Progenitor cell of endocrine pancreas (in vitro differentiated cells): ENCODE results near the gene BARHL1. TPM values are rescaled to one million over a fixed set of nuclear protein-coding genes. Genes with fewer than 3 reads are reported as not detected.

Experiments used
- DNase-seq: peaks from one replicate; pipeline ENCODE4 v3.0.0; 2021; ENCODE audit warnings: low spot score; ENCODE audit not compliant: unreplicated experiment
- H3K27ac Mint-ChIP-seq: 2 replicates; pipeline ENCODE4 v1.8.0; 2021; ENCODE audit warnings: mild to moderate bottlenecking, moderate library complexity, mixed read lengths
- H3K27me3 Mint-ChIP-seq: 2 replicates; pipeline ENCODE4 v1.8.0; 2021; ENCODE audit warnings: mixed read lengths
- H3K36me3 Mint-ChIP-seq: 2 replicates; pipeline ENCODE4 v1.8.0; 2022; ENCODE audit warnings: mixed read lengths; ENCODE audit not compliant: insufficient read depth
- H3K4me1 Mint-ChIP-seq: 2 replicates; pipeline ENCODE4 v1.8.0; 2021; ENCODE audit warnings: low read depth, mixed read lengths
- H3K4me3 Mint-ChIP-seq: 2 replicates; pipeline ENCODE4 v1.8.0; 2021; ENCODE audit warnings: low read depth, mild to moderate bottlenecking, moderate library complexity, mixed read lengths
- H3K9me3 Mint-ChIP-seq: 2 replicates; pipeline ENCODE4 v1.8.0; 2021; ENCODE audit warnings: low read depth, mixed read lengths
- CTCF ChIP-seq: fragments of 200-600 bp; sonication (generic); IDR thresholded peaks from one replicate; pipeline ENCODE4 v1.5.0; 2021; ENCODE audit warnings: antibody characterized with exemption, mild to moderate bottlenecking; ENCODE audit not compliant: unreplicated experiment
- total RNA-seq: library from RNA; stranded (reverse); gene quantifications from 2 replicates; pipeline ENCODE4 v1.2.1, GENCODE V29; 2021

The BARHL1 gene
- total RNA-seq, 1 donor from 2014 or later = not detected

- no peak for TF ChIP-seq CTCF
- Mint-ChIP-seq H3K4me3 (no peak overlapping the region), H3K27ac (no peak overlapping the region), H3K9me3 (no peaks in the 10 kb centered on the region), H3K4me1 (no peaks in the 10 kb centered on the region), H3K27me3 (peaks cover 13% of the 10 kb centered on the region), H3K36me3 (no peaks in the 10 kb centered on the region)
- DNase-seq = no peak
These were observed 33.4 kb upstream of the BARHL1 start for GRCh38 chr9:132548751-132549640.

- DNase-seq = no peak
- H3K9me3 Mint-ChIP-seq = no peaks in the 10 kb centered on the region
- H3K27ac Mint-ChIP-seq = no peak overlapping the region
- no peak for TF ChIP-seq CTCF
- peaks cover 17% of the 10 kb centered on the region for H3K27me3 Mint-ChIP-seq
- H3K36me3 Mint-ChIP-seq = no peaks in the 10 kb centered on the region
- H3K4me3 Mint-ChIP-seq = no peak overlapping the region
- no peaks in the 10 kb centered on the region for H3K4me1 Mint-ChIP-seq
These were observed 30.9 kb upstream of the BARHL1 start for GRCh38 chr9:132551556-132551955.

GRCh38 chr9:132552041-132552440 is 30.4 kb upstream of the BARHL1 start:
- Mint-ChIP-seq H3K27me3 (peaks cover 17% of the 10 kb centered on the region), H3K9me3 (no peaks in the 10 kb centered on the region), H3K27ac (no peak overlapping the region), H3K4me3 (no peak overlapping the region), H3K36me3 (no peaks in the 10 kb centered on the region), H3K4me1 (no peaks in the 10 kb centered on the region)
- DNase-seq = no peak
- no peak for TF ChIP-seq CTCF

- peaks cover 4% of the 10 kb centered on the region for H3K9me3 Mint-ChIP-seq
- H3K27ac Mint-ChIP-seq = no peak overlapping the region
- no peak for DNase-seq
- H3K4me3 Mint-ChIP-seq = no peak overlapping the region
- H3K4me1 Mint-ChIP-seq = no peaks in the 10 kb centered on the region
- peaks cover 1% of the 10 kb centered on the region for H3K36me3 Mint-ChIP-seq
- no peak for TF ChIP-seq CTCF
- H3K27me3 Mint-ChIP-seq = peaks cover 21% of the 10 kb centered on the region
These were observed 27.7 kb upstream of the BARHL1 start for GRCh38 chr9:132554755-132555154.

GRCh38 chr9:132555528-132555927 is 26.9 kb upstream of the BARHL1 start:
- Mint-ChIP-seq H3K4me3 (no peak overlapping the region), H3K27me3 (peaks cover 23% of the 10 kb centered on the region), H3K9me3 (peaks cover 4% of the 10 kb centered on the region), H3K36me3 (peaks cover 1% of the 10 kb centered on the region), H3K27ac (no peak overlapping the region), H3K4me1 (no peaks in the 10 kb centered on the region)
- no peak for DNase-seq
- TF ChIP-seq CTCF = no peak
